ENCODE results near the gene ATP1A2.

ATP1A2 gene

GRCh38 chr1:160098852-160099561, 16.6 kb upstream of the ATP1A2 start:
- no peak for TF ChIP-seq CTCF (conservative IDR thresholded peaks at IDR 0.05; ENCODE audit: low read depth)
- ChIA-PET POLR2A (ENCODE audit: low non-redundant PET) (no interaction called here), CTCF (interaction anchor here (0.6 to 1.2 kb wide), 3 partner anchors 106 to 192 kb away, joined by 3 to 5 read pairs (median 3); partner anchors contain the start of gene PEA15)
- peak; percentile 94 for DNase-seq (ENCODE audit: low spot score)
- peak overlapping the region; percentile 79 for H3K27ac ChIP-seq

GRCh38 chr1:160099716-160100375, 15.7 kb upstream of the ATP1A2 start:
- CTCF ChIA-PET = interaction anchor here (0.6 to 2.4 kb wide), 7 partner anchors 67 to 951 kb away, joined by 3 to 10 read pairs (median 3); no protein-coding TSS in a partner anchor
- POLR2A ChIA-PET (ENCODE audit: low non-redundant PET) = no interaction called here
- H3K27ac ChIP-seq = peak overlapping the region; percentile 79; the same call in 1 of the 2 replicates
- TF ChIP-seq CTCF (conservative IDR thresholded peaks at IDR 0.05; ENCODE audit: low read depth) = no peak
- no peak for DNase-seq (ENCODE audit: low spot score)

- H3K27ac ChIP-seq = no peak overlapping the region
- POLR2A ChIA-PET (ENCODE audit: low non-redundant PET) = no interaction called here
- TF ChIP-seq CTCF (conservative IDR thresholded peaks at IDR 0.05; ENCODE audit: low read depth) = peak; percentile 95
- CTCF ChIA-PET = interaction anchor here (0.5 to 2.4 kb wide), 28 partner anchors 8 to 263 kb away, joined by 3 to 15 read pairs (median 4); no protein-coding TSS in a partner anchor
- DNase-seq (ENCODE audit: low spot score) = peak; percentile 75
Observed at GRCh38 chr1:160101037-160101716, 14.4 kb upstream of the ATP1A2 start.

- no peak for DNase-seq (ENCODE audit: low spot score)
- H3K27ac ChIP-seq = no peak overlapping the region
- ChIA-PET POLR2A (ENCODE audit: low non-redundant PET) (no interaction called here), CTCF (interaction anchor here (0.6 to 2.4 kb wide), 18 partner anchors 15 to 262 kb away, joined by 3 to 15 read pairs (median 5); no protein-coding TSS in a partner anchor)
- TF ChIP-seq CTCF (conservative IDR thresholded peaks at IDR 0.05; ENCODE audit: low read depth) = no peak
Observed at GRCh38 chr1:160101717-160102522, 13.6 kb upstream of the ATP1A2 start.

GRCh38 chr1:160103658-160104408, 11.7 kb upstream of the ATP1A2 start:
- no peak for TF ChIP-seq CTCF (conservative IDR thresholded peaks at IDR 0.05; ENCODE audit: low read depth)
- H3K27ac ChIP-seq = no peak overlapping the region
- DNase-seq (ENCODE audit: low spot score) = no peak
- ChIA-PET POLR2A (ENCODE audit: low non-redundant PET) (no interaction called here), CTCF (interaction anchor here (0.9 to 1.5 kb wide), 2 partner anchors 18 to 115 kb away, joined by 3 read pairs; no protein-coding TSS in a partner anchor)

All from RWPE1 (cell line).